Neural progenitor cell (in vitro differentiated cells): Measurements from ENCODE around the gene UBR4.

Experiments
- CTCF ChIP-seq: fragments of 200-600 bp; sonication (generic); IDR thresholded peaks from 2 replicates; pipeline ENCODE4 v1.5.1; 2017; ENCODE audit warnings: antibody characterized with exemption, mild to moderate bottlenecking
- EZH2 ChIP-seq: fragments of 200-600 bp; sonication (generic); IDR thresholded peaks from 2 replicates; pipeline ENCODE4 v1.6.1; 2017; ENCODE audit warnings: antibody characterized with exemption, mild to moderate bottlenecking, moderate library complexity

GRCh38 chr1:19208710-19209438 lies 1.2 kb downstream of the UBR4 start:
- TF ChIP-seq CTCF: no peak
- no peak for TF ChIP-seq EZH2
